C4-2B (cell line): ENCODE measurements around the gene OGDHL.

Experiments used
- CTCF ChIP-seq: fragments of 450-650 bp; conservative IDR thresholded peaks from 2 replicates; pipeline ENCODE4 v1.5.1; 2017; ENCODE audit warnings: mild to moderate bottlenecking
- ZFX ChIP-seq: fragments of 450-650 bp; IDR thresholded peaks from 2 replicates; pipeline ENCODE4 v1.6.1; 2017

GRCh38 chr10:49688920-49689319, 73.2 kb downstream of the OGDHL start:
- TF ChIP-seq ZFX (no peak), CTCF (no peak)
